DMS 273 (cell line): ENCODE data around the gene EIF5A.

Source experiments
- DNase-seq: peaks from one replicate; lab custom pipeline; 2025; ENCODE audit not compliant: unreplicated experiment; lab: John Stamatoyannopoulos, UW

The EIF5A gene

GRCh38 chr17:7354262-7354843 is 46.9 kb downstream of the EIF5A start:
- peak; percentile 60 for DNase-seq

GRCh38 chr17:7355053-7355452 is 47.6 kb downstream of the EIF5A start, which contains the start of gene TMEM95:
TMEM95 (plus strand) TSS chr17:7355156; CDS start chr17:7355205, 49 bp downstream.
- peak; percentile 59 for DNase-seq

GRCh38 chr17:7355573-7355972 is 48.1 kb downstream of the EIF5A start:
- no peak for DNase-seq

- peak; percentile 81 for DNase-seq
Observed at GRCh38 chr17:7356072-7356549, 48.7 kb downstream of the EIF5A start.

DNA sequence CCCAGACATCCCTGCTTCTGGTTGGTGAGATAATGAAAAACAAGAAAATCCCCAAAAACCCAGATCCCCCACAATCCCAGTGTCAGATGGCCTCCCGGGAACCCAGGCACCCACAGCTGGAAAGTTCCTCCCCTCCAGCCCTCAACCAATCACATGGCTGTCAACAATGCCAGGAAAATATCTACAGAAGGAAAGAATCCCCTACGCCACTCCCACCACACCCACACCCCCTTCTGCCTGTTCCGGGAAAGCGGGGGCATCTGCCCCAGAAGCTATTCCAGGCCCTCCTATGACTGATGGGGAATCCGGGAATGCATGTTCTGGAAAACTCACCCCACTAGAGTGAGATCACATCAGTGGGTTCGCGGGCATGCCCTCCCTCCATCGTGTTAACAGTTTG is 49.3 kb downstream of the EIF5A start:
- DNase-seq, result no peak

DNA sequence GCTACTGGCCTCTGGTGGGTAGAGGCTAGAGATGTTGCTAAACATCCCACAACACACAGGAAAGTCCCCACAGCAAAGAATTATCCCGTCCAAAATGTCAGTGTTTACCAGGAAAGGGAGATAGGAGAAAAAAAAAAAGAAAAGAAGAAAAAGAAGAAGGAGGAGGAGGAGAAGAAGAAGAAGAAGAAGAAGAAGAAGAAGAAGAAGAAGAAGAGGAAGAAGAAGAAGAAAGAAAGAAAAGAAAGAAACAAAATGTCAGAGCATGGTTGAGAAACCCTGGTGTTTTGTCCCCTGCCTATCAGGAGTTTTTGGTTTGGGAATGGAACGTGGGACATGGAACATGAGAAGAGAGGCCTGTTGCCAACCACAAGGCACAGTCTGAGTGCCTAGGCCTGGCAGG is 50.0 kb downstream of the EIF5A start:
- DNase-seq, result no peak

GRCh38 chr17:7361906-7362305 is 54.5 kb downstream of the EIF5A start:
- DNase-seq, result no peak
